H1 (cell line): ENCODE results near the gene USP12. TPM values are rescaled to one million over a fixed set of nuclear protein-coding genes. Genes with fewer than 3 reads are reported as not detected.

ENCODE experiments used
- CBX8 ChIP-seq: fragments of 300-800, 300-1000 bp; sonication (generic); IDR thresholded peaks from 2 replicates; pipeline ENCODE4 v1.7.1; 2016; ENCODE audit warnings: low read depth, low read length, borderline replicate concordance
- MAFK ChIP-seq: IDR thresholded peaks from 2 replicates; pipeline ENCODE4 v1.6.1; 2012; ENCODE audit warnings: low read depth, mild to moderate bottlenecking, improper control_type of control experiment, low read length
- ZNF274 ChIP-seq: IDR thresholded peaks from 2 replicates; pipeline ENCODE4 v1.7.0; 2012; ENCODE audit warnings: low read length, borderline replicate concordance; ENCODE audit errors: extremely low read depth
- polyA plus RNA-seq, 7 experiments: library from polyadenylated mRNA; depleted of rRNA in 3 of 7; stranded (reverse) in 5 of 7; unstranded in 2 of 7; fragments of >200 nt in 5 of 7; fragments of 200-250 nt in 2 of 7; gene quantifications; 1 replicate in 5 of 7; 2 replicates in 1 of 7; 4 replicates in 1 of 7; pipeline versions ENCODE4 v1.2.1 to v1.2.3, GENCODE V29; 2011 to 2013; ENCODE audit warnings: missing spikeins in 2 of 7, mixed read lengths in 2 of 7
- total RNA-seq: library from RNA; stranded (reverse); fragmentation: NEBNext Ultra II Directional; extraction: Animal tissue kit (Norgen Biotek cat#: 25700); gene quantifications from 2 replicates; pipeline ENCODE4 v1.2.1, GENCODE V29; 2021

Gene USP12
- total and polyA plus RNA-seq, 2 of the 8 experiments (the other 6 are each of a cell fraction or from before 2014, with no cell fraction given) = 4.0 to 30.0 TPM

GRCh38 chr13:27044837-27045570 is 126.6 kb downstream of the USP12 start (continued):
- TF ChIP-seq CBX8 (no peak), MAFK (no peak), ZNF274 (no peak)
- TF ChIP-seq, all 59 proteins: peak for 0
